ENCODE data around the gene ANKRD65.

ANKRD65 gene

GRCh38 chr1:1399187-1399871 is 21.7 kb downstream of the ANKRD65 start, which contains the start of gene CCNL2:
CCNL2 (minus strand) TSS chr1:1399335; CDS start chr1:1399306, 29 bp downstream.
- peak; percentile 43; the same call in 1 of the 2 replicates for TF ChIP-seq CTCF (IDR thresholded peaks at IDR 0.05)

DNA sequence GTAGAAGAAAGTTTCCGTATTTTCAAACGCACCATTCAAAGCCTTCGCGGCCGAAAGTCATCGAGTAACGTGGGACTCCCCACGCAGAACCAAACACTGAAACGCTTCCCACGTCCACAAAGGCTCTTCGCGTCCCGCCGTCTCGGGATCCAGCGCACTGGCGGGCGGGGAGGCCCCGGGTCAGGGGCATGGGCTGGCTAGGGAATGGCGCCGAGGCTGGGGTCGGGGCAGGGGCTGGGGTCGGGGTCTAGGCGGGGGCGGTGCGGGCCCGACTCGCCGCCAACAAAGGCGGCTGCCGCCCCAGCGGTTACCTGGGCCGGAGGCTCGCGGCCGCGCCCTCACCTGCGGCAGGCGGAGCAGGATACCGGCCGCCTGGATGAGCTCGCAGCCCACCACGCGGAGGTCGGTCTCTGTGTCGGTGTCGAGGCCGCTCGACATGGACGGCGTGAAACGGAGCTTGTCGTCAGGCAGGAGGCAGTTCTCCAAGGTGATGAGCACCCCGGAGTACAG is 22.3 kb downstream of the ANKRD65 start:
- no peak for TF ChIP-seq CTCF (IDR thresholded peaks at IDR 0.05)

- no peak for TF ChIP-seq CTCF (IDR thresholded peaks at IDR 0.05)
Observed at GRCh38 chr1:1397839-1398523, 23.1 kb downstream of the ANKRD65 start.

- no peak for TF ChIP-seq CTCF (IDR thresholded peaks at IDR 0.05)
Observed at GRCh38 chr1:1395166-1395565, 25.9 kb downstream of the ANKRD65 start.

- no peak for TF ChIP-seq CTCF (IDR thresholded peaks at IDR 0.05)
Observed at GRCh38 chr1:1394116-1394515, 27.0 kb downstream of the ANKRD65 start.

DNA sequence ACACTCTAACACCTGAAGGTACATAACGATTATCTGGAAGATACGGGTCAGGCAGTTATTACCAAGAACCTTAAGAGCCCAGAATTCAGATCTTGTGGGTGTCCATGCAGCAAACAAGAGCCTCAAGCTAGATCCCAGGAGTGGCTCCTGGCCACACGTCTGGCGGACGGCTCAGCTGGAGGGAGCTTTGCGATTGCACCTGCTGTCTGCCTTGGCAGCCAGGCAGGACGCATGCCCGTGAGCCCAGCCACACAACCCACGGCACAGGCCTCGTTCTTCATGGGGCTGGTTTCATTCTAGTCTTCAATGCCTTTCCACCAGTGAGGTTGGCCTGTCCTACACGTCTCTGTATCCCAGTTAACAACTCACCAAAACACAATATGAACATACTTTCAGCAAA is 27.6 kb downstream of the ANKRD65 start:
- no peak for TF ChIP-seq CTCF (IDR thresholded peaks at IDR 0.05)

DNA sequence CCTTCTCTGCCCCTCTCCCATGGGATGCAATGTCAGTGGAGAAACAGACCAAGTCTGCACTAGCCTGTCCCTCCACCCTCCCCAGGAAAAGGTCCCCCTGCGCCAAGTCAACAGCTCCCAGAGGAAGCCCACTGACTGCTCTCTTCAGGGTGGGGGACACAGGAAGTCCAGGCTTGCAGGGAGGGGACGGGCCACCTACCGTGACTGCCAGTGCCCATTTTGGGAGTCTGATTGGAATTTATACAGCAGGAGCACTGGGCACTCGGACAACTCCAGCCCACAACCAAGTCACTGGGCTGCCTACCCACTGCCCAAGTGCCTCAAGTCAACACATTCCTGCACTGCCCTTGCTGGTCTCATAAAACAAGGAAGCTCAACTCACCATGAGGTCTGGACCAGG is 28.1 kb downstream of the ANKRD65 start:
- TF ChIP-seq CTCF (IDR thresholded peaks at IDR 0.05) = no peak

Measured in LNCAP (cell line).